GM12864 (cell line): ENCODE measurements around the gene PCBP3.
A peak's percentile ranks its signal among the peaks of the same experiment; 100 is the strongest.

Experiments
- DNase-seq: peaks from one replicate; pipeline ENCODE4 v3.0.0-alpha.2; 2011; ENCODE audit warnings: low read depth
- H3K4me3 ChIP-seq: 2 replicates; pipeline ENCODE4 v1.5.1; 2011; ENCODE audit warnings: mild to moderate bottlenecking, low read depth, low read length, control low read depth
- CTCF ChIP-seq: IDR thresholded peaks from 2 replicates; pipeline ENCODE4 v1.5.1; 2011; ENCODE audit warnings: low read depth, mild to moderate bottlenecking, moderate library complexity, low read length, control low read depth, inconsistent platforms; ENCODE audit errors: missing control alignments

Gene PCBP3

DNA sequence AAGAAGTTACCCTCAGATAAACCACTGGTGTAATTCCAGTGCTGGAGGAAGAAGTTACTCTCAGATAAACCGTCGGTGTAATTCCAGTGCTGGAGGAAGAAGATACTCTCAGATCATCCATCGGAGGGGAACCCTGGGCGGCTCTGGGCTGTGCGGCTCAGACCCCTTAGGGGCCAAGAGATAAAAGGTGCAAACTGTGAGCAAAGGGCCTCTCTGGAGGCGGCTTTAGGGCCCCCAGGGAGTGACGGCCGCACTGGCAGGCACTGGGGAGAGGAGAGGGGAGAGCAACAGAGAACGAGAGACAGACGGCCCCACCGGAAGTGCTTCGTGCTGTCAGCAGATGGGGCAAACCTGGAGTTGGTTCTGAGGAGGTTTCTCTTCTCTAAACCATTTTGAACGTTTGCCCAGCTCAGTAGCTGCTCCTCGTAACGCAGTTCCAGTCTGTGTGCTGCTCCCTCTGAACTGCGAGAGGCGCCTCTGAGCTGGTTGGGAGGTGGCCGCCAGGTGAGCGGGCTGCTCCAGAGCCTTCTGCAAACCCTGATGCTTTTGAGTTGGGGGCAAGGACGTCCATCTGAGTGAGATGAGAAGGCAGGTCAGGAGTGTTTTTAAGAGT lies 275.4 kb downstream of the PCBP3 start:
- H3K4me3 ChIP-seq: no peak overlapping the region
- no peak for DNase-seq
- TF ChIP-seq CTCF: no peak

DNA sequence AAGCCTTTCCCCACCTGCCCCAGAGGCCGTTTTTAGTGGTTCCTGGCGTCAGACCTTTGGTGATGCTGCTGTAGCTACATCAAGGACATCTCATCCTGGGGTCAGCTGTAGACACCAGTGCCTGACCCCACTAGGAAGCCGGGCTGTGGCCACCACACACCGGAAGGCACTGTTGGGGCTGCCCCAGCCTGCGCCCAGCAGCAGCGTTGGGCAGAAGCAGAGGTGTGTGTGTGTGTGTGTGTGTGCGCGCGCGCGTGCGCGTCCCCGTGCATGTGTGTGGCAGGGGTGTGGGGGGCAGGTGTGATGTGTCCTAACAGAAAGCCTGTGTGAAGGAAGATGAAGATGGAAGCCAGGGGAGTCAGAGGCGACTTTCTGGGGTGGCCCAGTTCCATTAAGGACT lies 276.1 kb downstream of the PCBP3 start:
- no peak for TF ChIP-seq CTCF
- no peak for DNase-seq
- H3K4me3 ChIP-seq: no peak overlapping the region

GRCh38 chr21:45920824-45921600 lies 277.5 kb downstream of the PCBP3 start:
- H3K4me3 ChIP-seq: no peak overlapping the region

DNA sequence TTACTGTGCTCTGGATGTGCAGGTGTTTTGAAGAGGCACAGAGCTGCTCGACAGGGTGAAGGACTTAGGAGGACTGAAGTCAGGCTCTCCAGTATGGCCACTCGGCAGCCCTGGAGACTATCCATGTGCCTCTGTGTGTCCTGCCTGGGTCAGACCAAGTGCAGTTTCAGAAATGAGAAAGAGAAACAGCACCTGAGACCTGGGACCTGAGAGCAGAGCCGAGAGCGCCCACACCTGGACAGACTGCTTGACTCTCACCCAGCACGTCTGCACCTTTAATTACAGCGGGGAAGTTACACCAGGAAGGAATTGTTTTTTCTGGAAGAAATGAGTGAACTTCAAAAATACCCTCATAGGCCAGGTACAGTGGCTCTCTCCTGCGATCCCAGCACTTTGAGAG lies 278.4 kb downstream of the PCBP3 start:
- no peak overlapping the region for H3K4me3 ChIP-seq
- DNase-seq: no peak
- no peak for TF ChIP-seq CTCF

More at GRCh38 chr21:45920824-45921600, 277.5 kb downstream of the PCBP3 start:
- TF ChIP-seq CTCF: no peak
- DNase-seq: no peak

DNA sequence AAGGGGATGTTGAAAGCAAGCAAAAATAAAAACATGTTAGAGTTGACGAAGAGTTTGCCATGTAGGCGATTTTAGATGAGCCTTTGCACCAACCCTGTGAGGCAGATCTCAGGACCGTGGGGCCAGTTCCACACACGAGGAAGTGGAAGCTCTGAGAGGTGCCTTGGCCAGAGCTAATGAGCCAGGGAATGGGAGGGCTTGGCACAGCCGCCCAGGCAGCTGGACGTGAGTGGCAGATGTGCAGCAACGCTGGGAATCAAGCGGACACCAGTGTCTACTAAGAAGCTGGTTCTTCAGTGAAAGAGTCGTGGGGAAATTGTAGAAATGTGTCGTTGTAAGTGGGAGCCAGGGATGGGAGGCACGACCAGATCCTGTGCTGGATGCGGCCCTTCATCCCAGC lies 279.1 kb downstream of the PCBP3 start:
- DNase-seq: no peak
- TF ChIP-seq CTCF: no peak
- no peak overlapping the region for H3K4me3 ChIP-seq

GRCh38 chr21:45923146-45923545 lies 279.6 kb downstream of the PCBP3 start:
- no peak overlapping the region for H3K4me3 ChIP-seq
- peak; percentile 40 for TF ChIP-seq CTCF
- DNase-seq: no peak
